IMR-90 (cell line): ENCODE results near the gene PPP3CA. TPM values are rescaled to one million over a fixed set of nuclear protein-coding genes. Genes with fewer than 3 reads are reported as not detected.

ENCODE experiments used
- ATAC-seq: fragments of 200-7000 bp; cut with Tn5 transposase; 2 replicates; pipeline ENCODE4 v1.9.1; 2020; ENCODE audit warnings: low read depth, mild to moderate bottlenecking, moderate library complexity
- BruUV-seq: library from RNA; stranded (reverse); fragments of 400-500 nt; replicated peaks from 2 replicates; lab custom pipeline; 2021; lab: Mats Ljungman, UMichigan
- CTCF ChIA-PET: fragments of 300-600 bp; formaldehyde crosslinking; extraction: SDS; loops from one replicate; lab custom pipeline; 2021; ENCODE audit warnings: antibody characterized with exemption; lab: Yijun Ruan, JAX
- POLR2A ChIA-PET: fragments of 300-600 bp; sonication (Branson Sonifier 250); formaldehyde crosslinking; loops from one replicate; lab custom pipeline; 2022; ENCODE audit warnings: antibody characterized with exemption; ENCODE audit not compliant: unreplicated experiment; lab: Charles Lee
- DNase-seq: peaks from one replicate; pipeline ENCODE4 v3.0.0; 2013
- H2AFZ ChIP-seq: replicated peaks from 2 replicates; pipeline ENCODE3; 2013; ENCODE audit warnings: low read length, mild to moderate bottlenecking; ENCODE audit not compliant: poor library complexity
- H2AK5ac ChIP-seq: 2 replicates; pipeline ENCODE4 v1.6.1; 2013; ENCODE audit warnings: low read depth, low read length, inconsistent platforms
- H2AK9ac ChIP-seq: replicated peaks from 2 replicates; pipeline ENCODE3; 2013; ENCODE audit warnings: mild to moderate bottlenecking, low read depth, low read length, moderate library complexity; ENCODE audit not compliant: poor library complexity
- H2BK120ac ChIP-seq: 2 replicates; pipeline ENCODE4 v1.6.1; 2013; ENCODE audit warnings: low read depth, low read length, inconsistent platforms
- H2BK15ac ChIP-seq: 3 replicates; pipeline ENCODE4 v1.6.1; 2013; ENCODE audit warnings: low read depth, low read length, inconsistent platforms
- H2BK20ac ChIP-seq: 2 replicates; pipeline ENCODE4 v1.6.1; 2013; ENCODE audit warnings: low read depth, mild to moderate bottlenecking, inconsistent platforms, low read length, moderate library complexity
- H2BK5ac ChIP-seq: 2 replicates; pipeline ENCODE4 v1.6.1; 2013; ENCODE audit warnings: mild to moderate bottlenecking, low read depth, low read length, inconsistent platforms; ENCODE audit not compliant: poor library complexity, severe bottlenecking
- H3K14ac ChIP-seq: replicated peaks from 2 replicates; pipeline ENCODE4 v1.6.1; 2013; ENCODE audit warnings: low read depth, low read length, inconsistent platforms
- H3K18ac ChIP-seq: 2 replicates; pipeline ENCODE4 v1.6.1; 2013; ENCODE audit warnings: low read depth, low read length, control low read depth
- H3K23ac ChIP-seq: 2 replicates; pipeline ENCODE4 v1.6.1; 2013; ENCODE audit warnings: low read depth, low read length, inconsistent platforms
- H3K27ac ChIP-seq: 2 replicates; pipeline ENCODE4 v1.5.1; 2013; ENCODE audit warnings: mild to moderate bottlenecking, control low read depth, low read length; ENCODE audit not compliant: insufficient read depth
- H3K27me3 ChIP-seq: 2 replicates; pipeline ENCODE4 v1.6.1; 2013; ENCODE audit warnings: low read length; ENCODE audit not compliant: control insufficient read depth, insufficient read depth
- H3K36me3 ChIP-seq: 2 replicates; pipeline ENCODE4 v1.6.1; 2013; ENCODE audit warnings: low read length, mixed read lengths; ENCODE audit not compliant: control insufficient read depth, insufficient read depth
- H3K4ac ChIP-seq: 2 replicates; pipeline ENCODE4 v1.6.1; 2013; ENCODE audit warnings: low read depth, low read length, inconsistent platforms
- H3K4me1 ChIP-seq: 2 replicates; pipeline ENCODE4 v1.6.1; 2013; ENCODE audit warnings: low read length, mixed read lengths; ENCODE audit not compliant: control insufficient read depth, insufficient read depth
- H3K4me2 ChIP-seq: 2 replicates; pipeline ENCODE4 v1.6.1; 2013; ENCODE audit warnings: low read depth, mild to moderate bottlenecking, control low read depth, low read length, moderate library complexity
- H3K4me3 ChIP-seq: 2 replicates; pipeline ENCODE4 v1.5.1; 2013; ENCODE audit warnings: low read depth, mild to moderate bottlenecking, control low read depth, low read length, moderate library complexity; ENCODE audit not compliant: insufficient read depth
- H3K56ac ChIP-seq: 2 replicates; pipeline ENCODE4 v1.6.1; 2013; ENCODE audit warnings: low read length, inconsistent platforms; ENCODE audit not compliant: insufficient read depth; ENCODE audit errors: extremely low read depth
- H3K79me1 ChIP-seq, 2 experiments: 2 replicates each; pipeline ENCODE4 v1.6.1; 2013; ENCODE audit warnings: low read length in 2 of 2, inconsistent platforms in 1 of 2, low read depth in 1 of 2
- H3K9ac ChIP-seq: 2 replicates; pipeline ENCODE4 v1.6.1; 2013; ENCODE audit warnings: low read depth, low read length, control low read depth
- H3K9me1 ChIP-seq: 2 replicates; pipeline ENCODE4 v1.6.1; 2013; ENCODE audit warnings: low read length, inconsistent platforms; ENCODE audit not compliant: insufficient read depth
- H3K9me3 ChIP-seq: 2 replicates; pipeline ENCODE4 v1.6.1; 2013; ENCODE audit warnings: low read length; ENCODE audit not compliant: control insufficient read depth, insufficient read depth
- H4K20me1 ChIP-seq: 2 replicates; pipeline ENCODE4 v1.6.1; 2013; ENCODE audit warnings: low read length, inconsistent platforms; ENCODE audit not compliant: insufficient read depth
- H4K5ac ChIP-seq: 2 replicates; pipeline ENCODE4 v1.6.1; 2013; ENCODE audit warnings: mild to moderate bottlenecking, low read depth, low read length, control low read depth
- H4K8ac ChIP-seq, 2 experiments: 2 replicates each; pipeline ENCODE4 v1.6.1; 2013; ENCODE audit warnings: low read depth in 2 of 2, low read length in 2 of 2, control low read depth in 1 of 2, inconsistent platforms in 1 of 2
- H4K91ac ChIP-seq: 2 replicates; pipeline ENCODE4 v1.6.1; 2013; ENCODE audit warnings: low read depth, low read length, inconsistent platforms; ENCODE audit not compliant: insufficient read depth
- BHLHE40 ChIP-seq: fragments of 150-350 bp; IDR thresholded peaks from 2 replicates; pipeline ENCODE4 v1.6.1; 2016; ENCODE audit warnings: mild to moderate bottlenecking, low read depth, low read length
- CEBPB ChIP-seq: IDR thresholded peaks from 2 replicates; pipeline ENCODE4 v1.6.1; 2012; ENCODE audit warnings: low read depth, low read length, improper control_type of control experiment
- CHD1 ChIP-seq: IDR thresholded peaks from 2 replicates; pipeline ENCODE4 v1.6.1; 2012; ENCODE audit warnings: low read depth, low read length, improper control_type of control experiment
- CTCF ChIP-seq: conservative IDR thresholded peaks from 2 replicates; pipeline ENCODE4 v1.5.1; 2012; ENCODE audit warnings: mild to moderate bottlenecking, low read depth, low read length, improper control_type of control experiment
- ELK1 ChIP-seq: fragments of 150-350 bp; IDR thresholded peaks from 2 replicates; pipeline ENCODE4 v1.6.1; 2016; ENCODE audit warnings: low read depth, mild to moderate bottlenecking, low read length, moderate library complexity, borderline replicate concordance
- FOS ChIP-seq: fragments of 150-350 bp; IDR thresholded peaks from 2 replicates; pipeline ENCODE4 v1.6.1; 2016; ENCODE audit warnings: low read depth, low read length
- MAFK ChIP-seq: IDR thresholded peaks from 2 replicates; pipeline ENCODE4 v1.6.1; 2012; ENCODE audit warnings: low read depth, low read length, improper control_type of control experiment
- MAZ ChIP-seq: IDR thresholded peaks from 2 replicates; pipeline ENCODE4 v1.6.1; 2012; ENCODE audit warnings: low read depth, mild to moderate bottlenecking, low read length, improper control_type of control experiment, moderate library complexity, borderline replicate concordance
- MXI1 ChIP-seq: IDR thresholded peaks from 2 replicates; pipeline ENCODE4 v1.6.1; 2012; ENCODE audit warnings: low read depth, mild to moderate bottlenecking, low read length, moderate library complexity, borderline replicate concordance
- NFE2L2 ChIP-seq: fragments of 150-350 bp; IDR thresholded peaks from 2 replicates; pipeline ENCODE4 v1.6.1; 2016; ENCODE audit warnings: low read depth, mild to moderate bottlenecking, low read length
- POLR2A ChIP-seq: IDR thresholded peaks from 2 replicates; pipeline ENCODE4 v1.6.1; 2012; ENCODE audit warnings: mild to moderate bottlenecking, low read depth, low read length
- RAD21 ChIP-seq: IDR thresholded peaks from 2 replicates; pipeline ENCODE4 v1.6.1; 2012; ENCODE audit warnings: low read length, improper control_type of control experiment
- RCOR1 ChIP-seq: IDR thresholded peaks from 2 replicates; pipeline ENCODE4 v1.6.1; 2012; ENCODE audit warnings: mild to moderate bottlenecking, low read length, improper control_type of control experiment; ENCODE audit not compliant: insufficient replicate concordance
- RFX5 ChIP-seq: IDR thresholded peaks from 2 replicates; pipeline ENCODE4 v1.8.0; 2012; ENCODE audit warnings: low read depth, mild to moderate bottlenecking, low read length, moderate library complexity
- SMC3 ChIP-seq: fragments of 150-350 bp; IDR thresholded peaks from 2 replicates; pipeline ENCODE4 v1.6.1; 2016; ENCODE audit warnings: low read depth, mild to moderate bottlenecking, antibody characterized with exemption, low read length, moderate library complexity
- WGBS, 2 experiments: methylation state at CpG; one replicate each; pipeline versions ENCODE4 v1.1.5 to v1.1.7; 2013; ENCODE audit warnings: missing lambda C conversion rate in 2 of 2; ENCODE audit not compliant: insufficient read length in 1 of 2; ENCODE audit errors: extremely low coverage in 2 of 2; 5-methylcytosine and 5-hydroxymethylcytosine counted together
- dilution Hi-C: fragments of 300-500 bp; cut with HindIII; formaldehyde crosslinking; loops from one replicate; pipeline ENCODE4 v1.14.3; 2018; ENCODE audit warnings: low sequenced_read_pairs; ENCODE audit not compliant: unreplicated experiment
- in situ Hi-C: fragments of 300-500 bp; cut with MboI; formaldehyde crosslinking; loops from 3 replicates; pipeline ENCODE4 v1.14.3; 2019; ENCODE audit warnings: low sequenced_read_pairs, inconsistent platforms, mixed read lengths
- intact Hi-C: fragments of 100-400 bp; cut with micrococcal nuclease; formaldehyde crosslinking; loops from 2 replicates; pipeline ENCODE4 v1.10.0; 2022
- polyA plus RNA-seq, 3 experiments: library from polyadenylated mRNA; depleted of rRNA; stranded (reverse); fragments of >200 nt; gene quantifications; 2 replicates each; pipeline ENCODE4 v1.2.3, GENCODE V29; 2012; ENCODE audit warnings: low replicate concordance in 1 of 3
- total RNA-seq: library from RNA; depleted of rRNA; stranded (reverse); fragments of >200 nt; gene quantifications from 2 replicates; pipeline ENCODE4 v1.2.3, GENCODE V29; 2012
- TF ChIP-seq, protein P1 (sequence below): fragments of 150-350 bp; IDR thresholded peaks from 2 replicates; pipeline ENCODE4 v1.6.1; 2017; ENCODE audit warnings: mild to moderate bottlenecking, antibody characterized with exemption, low read length, low read depth

The PPP3CA gene
- total and polyA plus RNA-seq, 2 of the 4 experiments (the other 2 are of a cell fraction), result 14.5 to 48.6 TPM

DNA sequence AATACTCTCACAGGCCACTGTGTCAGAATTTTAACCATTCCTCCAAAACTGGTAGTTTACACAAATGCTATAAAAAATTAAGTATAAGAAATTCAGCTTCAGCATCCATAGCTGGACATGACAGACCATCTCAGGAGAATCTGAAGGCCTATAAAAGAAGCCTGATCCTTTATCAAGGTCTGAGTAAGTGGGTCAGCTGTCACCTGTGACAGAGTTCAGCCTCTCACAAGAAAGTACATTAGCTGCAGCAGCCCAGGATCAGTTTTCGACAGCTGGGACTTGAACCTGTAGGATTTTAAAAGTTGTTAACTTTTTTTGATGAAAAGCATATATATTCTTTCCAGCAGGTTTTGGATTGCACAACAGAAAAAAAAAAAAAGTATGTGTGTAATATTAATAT, 60.7 kb downstream of the PPP3CA start:
- Histone ChIP-seq H4K91ac (no peak overlapping the region), H3K14ac (no peak overlapping the region), H3K9me3 (no peaks in the 10 kb centered on the region), H3K4ac (no peak overlapping the region), H4K8ac (no peak overlapping the region), H3K36me3 (no peaks in the 10 kb centered on the region), H2AK9ac (no peak overlapping the region), H2AK5ac (no peak overlapping the region), H3K27ac (no peak overlapping the region), H3K18ac (no peak overlapping the region), H3K9ac (no peak overlapping the region), H2AFZ (no peak overlapping the region), H2BK5ac (no peak overlapping the region), H2BK120ac (no peak overlapping the region), H3K4me2 (no peak overlapping the region), H4K5ac (no peak overlapping the region), H3K79me1 (peaks cover 38 to 54% of the 10 kb centered on the region in 2 experiments), H3K27me3 (no peaks in the 10 kb centered on the region), H4K20me1 (peaks cover 24% of the 10 kb centered on the region), H3K23ac (no peak overlapping the region), H3K56ac (no peak overlapping the region), H2BK20ac (no peak overlapping the region), H2BK15ac (no peak overlapping the region), H3K4me1 (peaks cover 3% of the 10 kb centered on the region), H3K9me1 (peaks cover 19% of the 10 kb centered on the region), H3K4me3 (no peak overlapping the region)
- no TSS peak for BruUV-seq
- in situ Hi-C loops, result no loop called here
- DNase-seq (no peak), ATAC-seq (no peak)
- POLR2A ChIA-PET, result no interaction called here
- no CpG with 5 or more reads among the region's 1 CpG for WGBS, 2 experiments
- intact Hi-C loops, result no loop called here
- dilution Hi-C loops, result no loop called here
- CTCF ChIA-PET, result no interaction called here
- no peak for TF ChIP-seq MAZ
- TF ChIP-seq BHLHE40, result no peak
- TF ChIP-seq POLR2A, result no peak
- TF ChIP-seq MXI1, result no peak
- TF ChIP-seq CHD1, result no peak
- TF ChIP-seq RCOR1, result no peak
- TF ChIP-seq, protein P1, sequence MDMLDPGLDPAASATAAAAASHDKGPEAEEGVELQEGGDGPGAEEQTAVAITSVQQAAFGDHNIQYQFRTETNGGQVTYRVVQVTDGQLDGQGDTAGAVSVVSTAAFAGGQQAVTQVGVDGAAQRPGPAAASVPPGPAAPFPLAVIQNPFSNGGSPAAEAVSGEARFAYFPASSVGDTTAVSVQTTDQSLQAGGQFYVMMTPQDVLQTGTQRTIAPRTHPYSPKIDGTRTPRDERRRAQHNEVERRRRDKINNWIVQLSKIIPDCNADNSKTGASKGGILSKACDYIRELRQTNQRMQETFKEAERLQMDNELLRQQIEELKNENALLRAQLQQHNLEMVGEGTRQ, result no peak
- no peak for TF ChIP-seq FOS
- no peak for TF ChIP-seq CEBPB
- no peak for TF ChIP-seq ELK1
- no peak for TF ChIP-seq MAFK
- no peak for TF ChIP-seq CTCF
- no peak for TF ChIP-seq NFE2L2
- no peak for TF ChIP-seq RFX5
- TF ChIP-seq RAD21, result no peak
- no peak for TF ChIP-seq SMC3
